C4-2B (cell line): ENCODE results near the gene HAPLN3.

Source experiments
- ZFX ChIP-seq: fragments of 450-650 bp; IDR thresholded peaks from 2 replicates; pipeline ENCODE4 v1.6.1; 2017
- TF ChIP-seq, protein P1 (sequence below): fragments of 450-650 bp; conservative IDR thresholded peaks from 2 replicates; pipeline ENCODE4 v1.5.1; 2017; ENCODE audit warnings: mild to moderate bottlenecking

DNA sequence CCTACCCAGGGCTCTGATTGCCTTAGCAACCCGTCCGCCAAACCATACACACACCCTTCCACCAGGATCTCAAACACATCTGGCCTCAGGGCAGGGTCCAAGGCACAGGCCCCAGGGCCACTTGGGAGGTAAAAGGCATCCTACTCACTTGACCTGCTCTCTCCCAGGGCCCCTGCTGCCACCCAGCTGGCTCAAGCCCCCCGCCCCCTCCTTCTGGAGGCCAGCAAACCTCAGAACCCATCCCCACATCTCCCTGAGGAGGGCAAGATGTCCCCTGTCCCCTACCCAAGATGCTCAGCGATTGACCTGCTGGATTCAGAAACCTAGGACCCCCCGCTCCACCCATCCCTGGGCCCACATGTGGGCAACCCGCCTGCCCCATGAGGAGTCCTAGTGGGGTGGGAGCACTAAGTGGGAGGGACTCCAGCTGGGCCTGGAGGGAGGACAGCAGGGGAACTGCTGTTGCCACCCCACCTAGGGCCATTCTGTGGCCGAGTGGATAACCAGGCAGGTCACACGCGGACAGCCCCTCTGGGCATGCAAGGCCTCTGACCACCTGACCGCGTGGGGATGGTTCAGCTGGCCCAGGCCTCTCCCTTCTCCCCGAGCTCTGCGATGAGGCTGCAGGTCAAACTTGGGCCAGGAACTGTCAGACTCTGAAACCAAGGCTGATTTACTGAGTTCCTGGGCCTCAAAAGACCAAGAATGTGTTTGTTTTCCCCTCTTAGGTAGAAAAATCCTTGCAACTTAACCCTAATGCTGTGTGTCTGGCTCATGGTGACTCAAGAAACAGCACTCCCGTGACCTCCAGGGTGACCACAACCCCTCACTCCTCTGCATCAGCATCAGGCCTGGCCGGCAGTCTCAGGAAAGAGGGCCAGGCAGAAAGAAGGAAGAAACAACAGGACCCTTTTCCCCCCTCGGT, 13.6 kb upstream of the HAPLN3 start:
- TF ChIP-seq, protein P1, sequence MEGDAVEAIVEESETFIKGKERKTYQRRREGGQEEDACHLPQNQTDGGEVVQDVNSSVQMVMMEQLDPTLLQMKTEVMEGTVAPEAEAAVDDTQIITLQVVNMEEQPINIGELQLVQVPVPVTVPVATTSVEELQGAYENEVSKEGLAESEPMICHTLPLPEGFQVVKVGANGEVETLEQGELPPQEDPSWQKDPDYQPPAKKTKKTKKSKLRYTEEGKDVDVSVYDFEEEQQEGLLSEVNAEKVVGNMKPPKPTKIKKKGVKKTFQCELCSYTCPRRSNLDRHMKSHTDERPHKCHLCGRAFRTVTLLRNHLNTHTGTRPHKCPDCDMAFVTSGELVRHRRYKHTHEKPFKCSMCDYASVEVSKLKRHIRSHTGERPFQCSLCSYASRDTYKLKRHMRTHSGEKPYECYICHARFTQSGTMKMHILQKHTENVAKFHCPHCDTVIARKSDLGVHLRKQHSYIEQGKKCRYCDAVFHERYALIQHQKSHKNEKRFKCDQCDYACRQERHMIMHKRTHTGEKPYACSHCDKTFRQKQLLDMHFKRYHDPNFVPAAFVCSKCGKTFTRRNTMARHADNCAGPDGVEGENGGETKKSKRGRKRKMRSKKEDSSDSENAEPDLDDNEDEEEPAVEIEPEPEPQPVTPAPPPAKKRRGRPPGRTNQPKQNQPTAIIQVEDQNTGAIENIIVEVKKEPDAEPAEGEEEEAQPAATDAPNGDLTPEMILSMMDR = no peak
- TF ChIP-seq ZFX = no peak
